ENCODE results near the gene GNA12. TPM values are rescaled to one million over a fixed set of nuclear protein-coding genes. Genes with fewer than 3 reads are reported as not detected.
"Not testable (repeated sequence)": the region's sequence is repeated elsewhere in the genome, so short reads cannot be mapped to it uniquely, and the experiment has no call there.

The GNA12 gene
- total RNA-seq, 4 donors from 2014 or later = 17.9 to 33.3 (median 21.7) TPM

DNA sequence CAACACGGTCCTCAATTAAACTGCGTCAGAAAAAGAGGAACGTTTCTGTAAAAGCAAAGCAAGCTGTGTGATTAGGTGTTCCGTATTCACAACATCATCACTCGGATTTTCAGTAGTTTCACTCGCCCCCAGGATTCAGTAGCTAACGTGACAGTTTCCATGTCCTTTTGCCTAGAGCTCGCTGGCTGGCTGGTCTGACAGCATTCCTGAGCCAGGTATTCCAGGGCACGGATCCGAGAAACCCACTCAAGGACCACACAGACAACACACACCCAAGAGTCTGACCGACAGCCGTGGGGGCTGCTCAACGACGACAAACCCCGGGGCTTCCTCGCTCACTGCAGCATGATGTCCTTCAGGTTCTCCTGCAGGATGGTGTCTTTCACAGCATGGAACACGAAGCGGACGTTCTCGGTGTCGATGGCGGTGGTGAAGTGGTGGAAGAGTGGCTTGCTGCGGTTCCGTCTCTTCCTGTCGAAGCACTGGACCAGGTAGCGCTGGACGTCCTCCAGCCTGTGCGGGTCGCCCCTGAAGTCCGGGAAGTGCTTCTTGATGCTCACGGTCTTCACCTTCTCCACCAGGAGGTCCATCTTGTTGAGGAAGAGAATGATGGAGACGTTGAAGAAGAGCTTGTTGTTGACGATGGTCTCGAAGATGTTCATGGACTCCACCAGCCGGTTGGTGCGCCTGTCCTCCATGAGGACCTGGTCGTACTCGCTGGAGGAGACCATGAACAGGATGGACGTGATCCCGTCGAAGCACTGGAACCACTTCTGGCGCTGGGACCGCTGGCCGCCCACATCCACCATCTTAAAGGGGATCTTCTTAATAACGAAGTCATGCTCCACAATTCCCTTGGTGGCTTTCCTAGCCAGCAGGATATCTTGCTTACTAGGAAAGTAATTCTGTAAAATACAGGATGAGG, 113.0 kb downstream of the GNA12 start:
- Histone ChIP-seq H3K36me3 (peaks cover 3 to 8% of the 10 kb centered on the region in 2 donors), H3K9me3 (no peaks in the 10 kb centered on the region), H3K4me1 (no peaks in the 10 kb centered on the region), H3K27me3 (no peaks in the 10 kb centered on the region), H3K4me3 (replicated peaks in 1 of 3) (no peak overlapping the region), H3K27ac (no peak overlapping the region)
- TF ChIP-seq, protein P1, sequence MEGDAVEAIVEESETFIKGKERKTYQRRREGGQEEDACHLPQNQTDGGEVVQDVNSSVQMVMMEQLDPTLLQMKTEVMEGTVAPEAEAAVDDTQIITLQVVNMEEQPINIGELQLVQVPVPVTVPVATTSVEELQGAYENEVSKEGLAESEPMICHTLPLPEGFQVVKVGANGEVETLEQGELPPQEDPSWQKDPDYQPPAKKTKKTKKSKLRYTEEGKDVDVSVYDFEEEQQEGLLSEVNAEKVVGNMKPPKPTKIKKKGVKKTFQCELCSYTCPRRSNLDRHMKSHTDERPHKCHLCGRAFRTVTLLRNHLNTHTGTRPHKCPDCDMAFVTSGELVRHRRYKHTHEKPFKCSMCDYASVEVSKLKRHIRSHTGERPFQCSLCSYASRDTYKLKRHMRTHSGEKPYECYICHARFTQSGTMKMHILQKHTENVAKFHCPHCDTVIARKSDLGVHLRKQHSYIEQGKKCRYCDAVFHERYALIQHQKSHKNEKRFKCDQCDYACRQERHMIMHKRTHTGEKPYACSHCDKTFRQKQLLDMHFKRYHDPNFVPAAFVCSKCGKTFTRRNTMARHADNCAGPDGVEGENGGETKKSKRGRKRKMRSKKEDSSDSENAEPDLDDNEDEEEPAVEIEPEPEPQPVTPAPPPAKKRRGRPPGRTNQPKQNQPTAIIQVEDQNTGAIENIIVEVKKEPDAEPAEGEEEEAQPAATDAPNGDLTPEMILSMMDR (IDR thresholded peaks at IDR 0.05) = no peak
- DNase-seq = peak in 1 of 2 donors; percentile 37
- intact Hi-C loops (cut with DNase I) = no loop called here
- 83 to 85% methylated on average over 44 to 45 of the region's 45 CpGs for WGBS, 2 donors

DNA sequence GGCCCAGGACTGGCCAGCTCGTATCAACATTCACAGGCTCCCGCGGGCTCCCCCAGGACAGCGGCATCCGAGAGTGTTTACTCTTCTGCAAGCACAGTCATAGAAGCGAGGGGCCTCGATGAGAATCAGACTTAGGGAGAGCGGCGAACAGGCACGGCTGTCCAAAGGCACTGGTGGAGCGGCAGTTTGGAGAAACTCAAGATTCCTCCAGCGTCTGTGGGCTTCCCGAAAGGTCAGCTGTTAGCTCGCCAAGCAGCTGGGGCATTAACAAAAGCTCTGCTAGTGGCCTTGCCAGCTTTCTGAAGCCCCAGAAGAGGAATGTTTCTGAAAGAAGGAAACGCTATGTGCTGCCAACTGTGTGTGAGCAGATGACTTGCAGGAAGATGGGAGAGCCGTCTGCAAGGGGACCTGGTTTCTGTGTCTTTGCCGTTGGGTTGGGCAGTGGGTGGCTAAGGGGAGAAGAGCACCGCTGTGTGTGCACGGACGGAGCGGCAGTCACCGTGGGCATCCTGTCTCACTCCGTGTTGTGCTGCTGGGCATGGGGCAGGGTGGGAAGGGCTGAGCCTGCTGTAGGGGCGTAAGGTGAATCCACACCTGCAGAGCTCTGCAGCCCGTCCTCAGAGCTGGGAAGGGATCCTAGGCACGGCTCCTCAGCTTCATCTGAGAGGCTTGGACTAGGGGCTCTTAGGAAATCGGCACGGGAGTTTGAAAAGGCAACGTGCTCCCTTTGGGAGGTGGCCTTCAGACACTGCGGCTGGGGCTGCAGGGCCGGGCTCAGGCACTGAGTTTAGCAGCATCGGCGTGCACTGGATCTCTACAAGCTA, 114.0 kb downstream of the GNA12 start:
- H3K9me3 ChIP-seq = no peaks in the 10 kb centered on the region
- H3K27me3 ChIP-seq = no peaks in the 10 kb centered on the region
- no peak overlapping the region for H3K4me3 ChIP-seq (replicated peaks in 1 of 3)
- peaks cover 3 to 8% of the 10 kb centered on the region in 2 donors for H3K36me3 ChIP-seq
- H3K27ac ChIP-seq = no peak overlapping the region
- TF ChIP-seq, protein P1 (IDR thresholded peaks at IDR 0.05) = no peak
- TF ChIP-seq POLR2A (IDR thresholded peaks at IDR 0.05) = no peak
- intact Hi-C loops (cut with DNase I) = no loop called here
- DNase-seq = peak; percentile 21 to 28
- WGBS, 2 donors = 72 to 84% methylated on average over 30 to 33 of the region's 33 CpGs
- H3K4me1 ChIP-seq = no peaks in the 10 kb centered on the region

DNA sequence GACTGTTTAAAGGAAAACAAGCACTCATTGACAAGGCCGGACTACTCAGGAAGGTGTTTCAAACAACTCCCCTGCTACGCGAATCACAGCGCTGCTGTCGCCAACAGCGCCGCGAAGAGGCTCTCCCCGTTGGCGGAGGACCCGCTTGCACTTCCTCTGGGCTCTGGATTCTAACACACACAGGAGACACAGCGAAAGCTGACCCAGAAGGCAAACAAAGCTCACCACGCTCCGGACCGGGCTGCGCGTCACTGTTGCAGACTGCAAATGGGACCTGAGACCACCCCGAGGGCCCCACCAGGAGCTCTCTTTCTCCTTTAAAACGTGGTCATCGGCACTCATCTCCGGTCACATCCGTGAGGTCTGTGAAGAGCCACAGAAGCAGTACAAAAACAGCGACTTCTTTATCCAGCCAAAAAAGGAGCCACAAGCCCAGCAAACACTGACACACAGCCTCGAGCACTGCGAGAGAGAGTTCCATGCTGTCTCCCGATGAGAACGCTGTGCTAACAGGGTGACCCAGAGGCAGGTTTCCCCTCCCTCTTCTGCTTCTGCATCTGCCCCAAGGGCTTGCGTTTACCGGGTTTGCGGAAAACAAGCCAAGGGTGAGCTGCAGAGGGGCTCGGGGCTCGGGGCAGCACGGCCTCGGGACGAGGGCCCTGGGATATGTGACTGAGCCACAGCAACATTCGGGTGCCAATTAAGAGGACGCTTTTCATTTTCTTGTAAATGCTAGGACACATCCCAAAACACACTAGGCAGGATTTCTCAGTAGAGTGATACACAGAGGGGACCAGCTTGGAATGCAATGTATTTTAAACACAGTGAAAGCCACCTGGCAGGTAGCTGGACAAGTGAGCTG, 114.8 kb downstream of the GNA12 start:
- H3K36me3 ChIP-seq = peaks cover 3 to 8% of the 10 kb centered on the region in 2 donors
- H3K9me3 ChIP-seq = no peaks in the 10 kb centered on the region
- no peak for TF ChIP-seq POLR2A (IDR thresholded peaks at IDR 0.05)
- TF ChIP-seq, protein P1 (IDR thresholded peaks at IDR 0.05) = no peak
- no peaks in the 10 kb centered on the region for H3K4me1 ChIP-seq
- no peak overlapping the region for H3K4me3 ChIP-seq (replicated peaks in 1 of 3)
- intact Hi-C loops (cut with DNase I) = no loop called here
- 87 to 88% methylated on average over 36 to 37 of the region's 37 CpGs for WGBS, 2 donors
- H3K27me3 ChIP-seq = no peaks in the 10 kb centered on the region
- H3K27ac ChIP-seq = peak overlapping the region in 1 of 3 donors; percentile 27
- no peak for DNase-seq

DNA sequence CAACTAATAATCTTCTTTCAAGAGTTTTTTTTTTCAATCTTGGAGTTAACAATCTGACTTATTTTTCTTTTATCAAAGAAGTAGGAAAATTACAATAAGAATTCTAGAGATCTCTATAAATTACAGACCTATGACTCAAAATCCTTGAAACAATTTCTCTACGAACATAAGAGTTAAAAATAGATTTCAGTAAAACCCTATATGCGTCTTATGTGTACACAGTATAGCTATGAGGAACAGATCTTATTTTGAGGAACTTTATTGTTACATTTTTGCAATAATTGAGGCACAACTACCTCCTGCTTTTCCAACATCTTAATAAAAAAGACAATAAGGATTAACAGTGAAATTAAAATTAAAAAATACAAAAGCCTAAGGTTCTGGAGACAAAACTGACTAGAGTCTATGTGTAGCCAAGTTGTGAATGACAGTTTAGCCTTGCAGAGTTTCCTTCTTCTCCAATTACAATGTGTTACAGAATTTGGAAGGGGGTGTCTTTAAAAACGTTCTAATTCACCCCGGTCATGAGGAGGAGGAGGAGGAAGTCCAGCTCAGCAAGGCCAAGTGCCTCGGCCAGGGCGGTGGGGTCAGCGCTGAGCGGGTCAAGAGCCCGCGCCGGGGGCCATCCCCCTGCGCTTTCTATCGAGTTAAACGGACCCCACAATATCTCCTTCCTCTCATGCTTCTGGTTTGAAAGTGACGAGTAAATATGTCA, 115.6 kb downstream of the GNA12 start:
- WGBS, 2 donors = 66 to 83% methylated on average over 15 of the region's 15 CpGs
- no peak for DNase-seq
- Histone ChIP-seq H3K36me3 (peaks cover 3 to 8% of the 10 kb centered on the region in 2 donors), H3K4me1 (no peaks in the 10 kb centered on the region), H3K27me3 (no peaks in the 10 kb centered on the region), H3K9me3 (no peaks in the 10 kb centered on the region), H3K27ac (peak overlapping the region in 1 of 3 donors; percentile 27), H3K4me3 (replicated peaks in 1 of 3) (no peak overlapping the region)
- TF ChIP-seq POLR2A (IDR thresholded peaks at IDR 0.05) = no peak
- TF ChIP-seq, protein P1 (IDR thresholded peaks at IDR 0.05) = no peak
- intact Hi-C loops (cut with DNase I) = no loop called here

DNA sequence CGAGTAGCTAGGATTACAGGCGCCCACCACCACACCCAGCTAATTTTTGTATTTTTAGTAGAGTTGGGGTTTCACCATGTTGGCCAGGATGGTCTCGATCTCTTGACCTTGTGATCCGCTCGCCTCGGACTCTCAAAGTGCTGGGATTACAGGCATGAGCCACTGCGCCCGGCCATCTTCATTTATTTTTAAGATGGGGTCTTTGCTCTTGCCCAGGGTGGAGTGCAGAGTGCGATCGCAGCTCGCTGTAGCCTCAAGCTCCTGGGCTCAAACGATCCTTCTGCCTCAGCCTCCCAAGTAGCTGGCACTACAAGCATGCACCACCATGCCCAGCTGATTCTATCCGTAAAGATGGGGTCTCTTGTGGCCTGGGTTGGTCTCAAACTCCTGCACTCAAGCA, 116.9 kb downstream of the GNA12 start:
- H3K36me3 ChIP-seq; H3K4me1 ChIP-seq; H3K4me3 ChIP-seq (replicated peaks in 1 of 3); DNase-seq; intact Hi-C loops (cut with DNase I); H3K27ac ChIP-seq; H3K27me3 ChIP-seq; H3K9me3 ChIP-seq: not testable (repeated sequence)
- WGBS, 2 donors = 82 to 90% methylated on average over 13 of the region's 13 CpGs

Measured in thyroid gland (tissue), 4 donors.